Activated naive CD4-positive, alpha-beta T cell treated with anti-CD3 and anti-CD28 coated beads, Interleukin-2, amount 10 ng/mL, durations not matched to agents 7 days and 5 days (primary cell): ENCODE data around the gene ALDH16A1.

Experiments
- CTCF ChIA-PET: fragments of 350-600 bp; sonication (Branson Sonifier 250); formaldehyde crosslinking; loops from one replicate; lab custom pipeline; 2021; ENCODE audit warnings: antibody characterized with exemption; lab: Charles Lee
- DNase-seq: peaks from one replicate; pipeline ENCODE4 v3.0.0-alpha.2; 2020
- H3K27ac Mint-ChIP-seq: one replicate; pipeline ENCODE4 v1.8.0; 2021; ENCODE audit warnings: mild to moderate bottlenecking, moderate library complexity, mixed read lengths
- H3K27me3 Mint-ChIP-seq: one replicate; pipeline ENCODE4 v1.8.0; 2021; ENCODE audit warnings: mild to moderate bottlenecking, mixed read lengths
- H3K36me3 Mint-ChIP-seq: one replicate; pipeline ENCODE4 v1.8.0; 2021; ENCODE audit warnings: mixed read lengths
- H3K4me1 Mint-ChIP-seq: one replicate; pipeline ENCODE4 v1.8.0; 2021; ENCODE audit warnings: mixed read lengths
- H3K4me3 Mint-ChIP-seq: one replicate; pipeline ENCODE4 v1.8.0; 2021; ENCODE audit warnings: mild to moderate bottlenecking, moderate library complexity, mixed read lengths
- H3K9me3 Mint-ChIP-seq: one replicate; pipeline ENCODE4 v1.8.0; 2021; ENCODE audit warnings: mixed read lengths

Gene ALDH16A1

DNA sequence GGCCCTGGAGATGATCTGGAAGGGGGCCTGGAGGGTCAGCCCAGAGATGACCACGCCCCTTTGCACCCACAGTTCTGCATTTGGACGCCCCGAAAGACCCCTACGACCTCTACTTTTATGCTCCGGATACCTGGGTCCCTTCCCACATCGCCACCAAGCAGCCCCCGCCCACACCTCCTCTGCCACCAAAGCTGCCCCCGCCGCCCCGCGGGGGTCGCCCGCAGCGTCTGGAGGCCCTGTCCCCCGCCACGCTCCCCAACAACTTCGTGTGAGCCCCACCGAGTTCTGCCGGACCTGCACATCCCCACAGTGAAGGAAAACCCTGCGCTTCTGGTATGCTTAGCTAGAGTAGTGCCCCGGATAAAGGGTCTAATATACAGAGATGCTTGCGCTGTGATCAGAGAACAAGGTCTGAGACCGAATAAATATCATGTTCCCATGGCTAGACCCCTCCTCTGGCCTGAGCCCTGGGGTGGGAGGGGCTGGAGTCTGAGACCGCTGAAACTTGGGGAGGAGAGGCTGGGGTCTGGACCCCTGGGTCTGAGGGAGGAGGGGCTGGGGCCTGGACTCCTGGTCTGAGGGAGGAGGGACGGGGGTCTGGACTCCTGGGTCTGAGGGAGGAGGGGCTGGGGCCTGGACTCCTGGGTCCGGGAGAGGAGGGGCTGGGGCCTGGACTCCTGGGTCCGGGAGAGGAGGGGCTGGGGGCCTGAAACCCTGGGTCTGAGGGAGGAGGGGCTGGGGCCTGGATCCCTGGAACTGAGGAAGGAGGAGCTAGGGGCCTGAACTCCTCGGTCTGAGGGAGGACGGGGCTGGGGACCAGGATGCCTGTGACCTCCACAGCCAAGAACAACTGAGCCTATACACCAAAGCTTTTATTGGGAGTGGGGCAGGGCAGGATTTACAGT lies 24.2 kb upstream of the ALDH16A1 start:
- no peaks in the 10 kb centered on the region for H3K9me3 Mint-ChIP-seq
- peaks cover 100% of the 10 kb centered on the region for H3K27me3 Mint-ChIP-seq
- DNase-seq, result no peak
- peaks cover 71% of the 10 kb centered on the region for H3K4me1 Mint-ChIP-seq
- CTCF ChIA-PET, result interaction anchor here (1.2 to 2.4 kb wide), 5 partner anchors 10 to 37 kb away, joined by 3 to 10 read pairs (median 4); no protein-coding TSS in a partner anchor
- no peak overlapping the region for H3K4me3 Mint-ChIP-seq
- H3K27ac Mint-ChIP-seq, result no peak overlapping the region
- H3K36me3 Mint-ChIP-seq, result peaks cover 2% of the 10 kb centered on the region

DNA sequence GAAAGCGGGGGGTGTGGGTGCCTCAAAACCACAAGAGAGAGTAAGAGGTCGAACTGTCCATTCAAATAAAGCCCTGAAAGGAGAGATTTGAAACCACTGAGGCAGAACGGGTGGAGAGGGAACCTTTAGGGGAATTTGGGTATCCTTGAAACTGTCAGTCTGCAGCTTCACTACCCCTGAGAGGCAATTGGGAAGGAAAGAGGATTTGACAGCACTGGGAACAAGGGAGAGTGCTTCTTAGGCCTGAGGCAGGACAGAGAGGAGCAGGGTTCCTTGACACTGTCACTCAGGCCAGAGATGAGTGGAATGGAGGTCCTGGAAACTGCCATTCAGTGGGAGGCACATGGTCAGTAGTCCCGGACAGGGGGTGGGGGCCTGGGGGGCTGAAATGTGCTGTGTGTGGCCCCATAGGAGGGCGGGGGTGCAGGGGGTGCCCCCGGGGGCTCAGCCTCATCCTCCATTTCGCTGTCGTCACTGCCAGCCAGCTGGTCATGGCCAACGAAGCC lies 22.8 kb upstream of the ALDH16A1 start:
- no peak overlapping the region for H3K27ac Mint-ChIP-seq
- DNase-seq, result no peak
- no peak overlapping the region for H3K4me3 Mint-ChIP-seq

GRCh38 chr19:49430678-49431329 lies 22.2 kb upstream of the ALDH16A1 start:
- Mint-ChIP-seq H3K36me3 (peaks cover 2% of the 10 kb centered on the region), H3K4me1 (peaks cover 54% of the 10 kb centered on the region), H3K9me3 (no peaks in the 10 kb centered on the region), H3K4me3 (no peak overlapping the region), H3K27ac (peak overlapping the region; percentile 25), H3K27me3 (peaks cover 100% of the 10 kb centered on the region)
- peak; percentile 57 for DNase-seq
- CTCF ChIA-PET, result interaction anchor here (1.1 to 1.8 kb wide), 5 partner anchors 9 to 39 kb away, joined by 3 to 10 read pairs (median 3); no protein-coding TSS in a partner anchor

More for the DNA sequence above, 22.8 kb upstream of the ALDH16A1 start:
- Mint-ChIP-seq H3K4me1 (peaks cover 56% of the 10 kb centered on the region), H3K9me3 (no peaks in the 10 kb centered on the region), H3K36me3 (peaks cover 2% of the 10 kb centered on the region), H3K27me3 (peaks cover 100% of the 10 kb centered on the region)
- CTCF ChIA-PET, result interaction anchor here (0.8 to 1.8 kb wide), 5 partner anchors 12 to 38 kb away, joined by 3 to 10 read pairs (median 3); no protein-coding TSS in a partner anchor

DNA sequence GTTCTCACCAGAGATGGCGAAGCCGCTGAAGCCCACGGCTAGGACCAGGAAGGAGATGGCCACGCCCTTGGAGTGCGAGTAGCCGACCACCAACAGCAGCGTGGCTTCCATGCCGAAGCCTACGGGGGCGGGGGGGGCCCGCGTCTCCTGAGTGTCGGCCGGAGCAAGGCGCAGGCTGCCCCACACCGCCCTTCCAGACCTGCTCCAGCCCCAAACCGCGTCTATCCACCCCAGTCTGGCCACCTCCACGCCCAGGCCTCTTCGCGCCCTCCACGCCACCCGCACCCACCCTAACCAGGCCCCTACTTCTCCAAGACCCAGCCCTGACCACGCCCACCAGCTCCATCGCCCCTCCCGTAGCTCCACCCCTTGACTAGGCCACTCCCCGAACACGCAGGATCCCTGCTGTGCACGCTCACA lies 21.7 kb upstream of the ALDH16A1 start:
- H3K36me3 Mint-ChIP-seq, result peaks cover 2% of the 10 kb centered on the region
- H3K4me1 Mint-ChIP-seq, result peaks cover 54% of the 10 kb centered on the region
- peak; percentile 54 for DNase-seq
- H3K4me3 Mint-ChIP-seq, result no peak overlapping the region
- CTCF ChIA-PET, result interaction anchor here (0.6 to 1.7 kb wide), 3 partner anchors 9 to 1117 kb away, joined by 3 to 4 read pairs (median 3); no protein-coding TSS in a partner anchor
- no peak overlapping the region for H3K27ac Mint-ChIP-seq
- no peaks in the 10 kb centered on the region for H3K9me3 Mint-ChIP-seq
- H3K27me3 Mint-ChIP-seq, result peaks cover 100% of the 10 kb centered on the region

DNA sequence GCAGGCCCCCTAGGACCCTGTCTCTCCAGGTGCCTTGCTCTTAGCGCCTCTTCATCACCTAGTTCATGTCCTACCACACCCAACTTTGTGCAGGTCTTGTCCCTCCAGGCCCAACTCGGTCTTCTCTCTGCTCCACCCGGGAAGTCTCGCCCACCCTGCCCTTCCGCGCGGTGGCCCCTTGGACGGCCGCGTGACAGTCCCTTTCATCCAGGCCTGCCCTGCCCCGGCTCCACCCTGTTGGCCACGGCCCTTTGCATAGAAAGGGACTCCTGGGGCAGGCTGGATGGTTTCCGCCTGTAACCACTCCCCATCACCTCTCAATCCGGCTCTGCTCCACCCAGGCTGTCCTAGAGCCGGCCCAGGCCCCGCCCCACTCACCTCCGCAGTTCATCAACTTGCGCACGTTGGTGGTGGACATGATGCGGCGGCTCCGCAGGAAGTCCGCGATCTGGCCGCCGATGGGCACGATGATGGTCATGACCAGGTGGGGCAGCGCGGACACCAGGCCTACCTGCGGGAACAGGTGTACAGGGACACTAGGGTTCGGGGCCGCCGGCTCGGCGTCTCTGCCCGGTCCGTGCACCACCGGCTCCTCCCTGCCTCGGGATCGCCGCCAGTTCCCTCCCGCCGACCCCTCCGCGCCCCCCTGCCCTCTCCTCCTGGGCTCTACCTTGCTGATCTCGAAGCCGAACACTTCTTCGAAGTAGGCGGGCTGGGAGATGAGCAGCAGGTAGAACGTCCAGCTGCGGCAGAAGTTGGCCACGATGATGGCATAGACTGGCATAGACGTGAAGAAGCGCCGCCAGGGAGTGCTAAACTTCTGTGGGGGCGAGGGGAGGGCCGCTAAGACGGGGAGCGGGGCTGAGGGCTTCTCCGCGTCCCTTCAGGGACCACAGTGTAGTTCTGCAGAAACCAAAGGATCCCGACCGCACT lies 20.6 kb upstream of the ALDH16A1 start:
- Mint-ChIP-seq H3K4me1 (peaks cover 47% of the 10 kb centered on the region), H3K36me3 (peaks cover 2% of the 10 kb centered on the region), H3K27ac (no peak overlapping the region), H3K4me3 (peak overlapping the region; percentile 12), H3K27me3 (peaks cover 100% of the 10 kb centered on the region), H3K9me3 (no peaks in the 10 kb centered on the region)
- DNase-seq, result peak; percentile 71
- CTCF ChIA-PET, result interaction anchor here (0.6 to 1.7 kb wide), 4 partner anchors 10 to 1118 kb away, joined by 3 to 4 read pairs (median 4); no protein-coding TSS in a partner anchor

GRCh38 chr19:49433240-49433901 lies 19.7 kb upstream of the ALDH16A1 start:
- Mint-ChIP-seq H3K27me3 (peaks cover 100% of the 10 kb centered on the region), H3K4me3 (no peak overlapping the region), H3K4me1 (peaks cover 40% of the 10 kb centered on the region), H3K27ac (peak overlapping the region; percentile 75), H3K9me3 (no peaks in the 10 kb centered on the region), H3K36me3 (peaks cover 2% of the 10 kb centered on the region)
- CTCF ChIA-PET, result no interaction called here
- DNase-seq, result no peak

GRCh38 chr19:49434907-49435583 lies 18.0 kb upstream of the ALDH16A1 start:
- H3K36me3 Mint-ChIP-seq, result peaks cover 2% of the 10 kb centered on the region
- no peak for DNase-seq
- H3K27ac Mint-ChIP-seq, result no peak overlapping the region
- H3K4me3 Mint-ChIP-seq, result no peak overlapping the region
- CTCF ChIA-PET, result interaction anchor here (0.9 to 1.2 kb wide), 2 partner anchors 10 to 15 kb away, joined by 3 to 4 read pairs; partner anchors contain the start of gene GFY
- H3K4me1 Mint-ChIP-seq, result peaks cover 31% of the 10 kb centered on the region
- H3K27me3 Mint-ChIP-seq, result peaks cover 100% of the 10 kb centered on the region
- no peaks in the 10 kb centered on the region for H3K9me3 Mint-ChIP-seq

GRCh38 chr19:49435670-49436069 lies 17.4 kb upstream of the ALDH16A1 start:
- Mint-ChIP-seq H3K27ac (no peak overlapping the region), H3K4me1 (peaks cover 32% of the 10 kb centered on the region), H3K36me3 (peaks cover 2% of the 10 kb centered on the region), H3K9me3 (no peaks in the 10 kb centered on the region), H3K27me3 (peaks cover 100% of the 10 kb centered on the region), H3K4me3 (no peak overlapping the region)
- no peak for DNase-seq
- CTCF ChIA-PET, result interaction anchor here (0.9 to 1.2 kb wide), 5 partner anchors 10 to 239 kb away, joined by 3 to 4 read pairs (median 3); partner anchors contain the start of gene GFY

GRCh38 chr19:49436381-49437017 lies 16.5 kb upstream of the ALDH16A1 start:
- H3K27ac Mint-ChIP-seq, result no peak overlapping the region
- no peaks in the 10 kb centered on the region for H3K9me3 Mint-ChIP-seq
- H3K27me3 Mint-ChIP-seq, result peaks cover 100% of the 10 kb centered on the region
- DNase-seq, result peak; percentile 75
- peaks cover 2% of the 10 kb centered on the region for H3K36me3 Mint-ChIP-seq
- CTCF ChIA-PET, result interaction anchor here (0.9 to 1.1 kb wide), 3 partner anchors 34 to 238 kb away, joined by 3 read pairs; no protein-coding TSS in a partner anchor
- no peak overlapping the region for H3K4me3 Mint-ChIP-seq
- H3K4me1 Mint-ChIP-seq, result peaks cover 32% of the 10 kb centered on the region

DNA sequence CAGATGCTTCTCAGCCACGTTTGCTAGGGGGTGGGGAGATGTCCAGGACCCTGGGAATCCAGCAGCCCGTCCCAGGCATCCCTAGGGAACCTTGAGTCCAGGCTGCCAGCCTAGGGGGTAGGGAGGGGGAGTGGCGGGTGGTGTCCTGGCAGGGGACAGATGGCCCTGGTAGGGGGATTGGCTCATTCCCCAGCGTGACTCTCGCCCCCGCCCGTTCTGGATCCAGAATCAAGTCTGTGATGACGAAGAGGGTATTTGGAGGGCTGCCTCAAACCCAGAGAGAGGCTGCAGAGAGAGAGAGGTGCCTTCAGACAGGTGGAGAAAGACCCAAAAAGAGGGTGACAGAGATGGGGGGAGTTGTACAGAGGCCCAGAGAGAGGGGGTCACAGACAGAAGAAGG lies 15.8 kb upstream of the ALDH16A1 start:
- Mint-ChIP-seq H3K4me3 (no peak overlapping the region), H3K9me3 (no peaks in the 10 kb centered on the region), H3K27me3 (peaks cover 100% of the 10 kb centered on the region), H3K36me3 (peaks cover under 1% of the 10 kb centered on the region), H3K4me1 (peaks cover 35% of the 10 kb centered on the region), H3K27ac (no peak overlapping the region)
- no peak for DNase-seq
- CTCF ChIA-PET, result no interaction called here

- H3K4me1 Mint-ChIP-seq, result peaks cover 38% of the 10 kb centered on the region
- H3K36me3 Mint-ChIP-seq, result no peaks in the 10 kb centered on the region
- no peak for DNase-seq
- no peaks in the 10 kb centered on the region for H3K9me3 Mint-ChIP-seq
- no peak overlapping the region for H3K4me3 Mint-ChIP-seq
- H3K27ac Mint-ChIP-seq, result no peak overlapping the region
- H3K27me3 Mint-ChIP-seq, result peaks cover 100% of the 10 kb centered on the region
- CTCF ChIA-PET, result interaction anchor here (0.6 to 2.1 kb wide), 2 partner anchors 34 to 47 kb away, joined by 3 to 6 read pairs; no protein-coding TSS in a partner anchor
These were observed 14.8 kb upstream of the ALDH16A1 start for GRCh38 chr19:49438261-49438660.

- no peaks in the 10 kb centered on the region for H3K9me3 Mint-ChIP-seq
- no peak overlapping the region for H3K27ac Mint-ChIP-seq
- H3K36me3 Mint-ChIP-seq, result peaks cover 1% of the 10 kb centered on the region
- no peak for DNase-seq
- CTCF ChIA-PET, result interaction anchor here (0.5 to 2.1 kb wide), 2 partner anchors 48 to 175 kb away, joined by 5 to 6 read pairs; no protein-coding TSS in a partner anchor
- peaks cover 47% of the 10 kb centered on the region for H3K4me1 Mint-ChIP-seq
- H3K27me3 Mint-ChIP-seq, result peaks cover 92% of the 10 kb centered on the region
- no peak overlapping the region for H3K4me3 Mint-ChIP-seq
These were observed 13.2 kb upstream of the ALDH16A1 start for GRCh38 chr19:49439836-49440235.
